CD4-positive, alpha-beta memory T cell (primary cell): ENCODE results near the gene C5. TPM values are rescaled to one million over a fixed set of nuclear protein-coding genes. Genes with fewer than 3 reads are reported as not detected.
"Not testable (repeated sequence)": the region's sequence is repeated elsewhere in the genome, so short reads cannot be mapped to it uniquely, and the experiment has no call there.

ENCODE experiments used
- CTCF ChIA-PET: fragments of 350-600 bp; sonication (Branson Sonifier 250); formaldehyde crosslinking; loops from one replicate; lab custom pipeline; 2021; ENCODE audit warnings: inconsistent platforms; ENCODE audit not compliant: partially characterized antibody; lab: Charles Lee
- POLR2A ChIA-PET: fragments of 350-600 bp; sonication (Branson Sonifier 250); formaldehyde crosslinking; loops from one replicate; lab custom pipeline; 2021; ENCODE audit not compliant: partially characterized antibody; lab: Charles Lee
- DNase-seq, 5 donors: peaks; one replicate each; pipeline versions ENCODE4 v3.0.0 to v3.0.0-alpha.2; 2020 to 2022; ENCODE audit warnings: mixed read lengths in 1 of 5
- H3K27ac ChIP-seq: one replicate; pipeline ENCODE4 v1.7.0; 2013; ENCODE audit warnings: low read depth, low read length
- H3K27me3 ChIP-seq: 2 replicates; pipeline ENCODE4 v1.7.0; 2013; ENCODE audit warnings: mild to moderate bottlenecking, low read length, moderate library complexity; ENCODE audit not compliant: insufficient read depth
- H3K36me3 ChIP-seq: 2 replicates; pipeline ENCODE4 v1.7.0; 2013; ENCODE audit warnings: mild to moderate bottlenecking, low read length, moderate library complexity; ENCODE audit not compliant: insufficient read depth
- H3K4me1 ChIP-seq: 2 replicates; pipeline ENCODE4 v1.7.0; 2013; ENCODE audit warnings: mild to moderate bottlenecking, low read length, moderate library complexity; ENCODE audit not compliant: insufficient read depth
- H3K4me3 ChIP-seq, 2 donors: one replicate each; pipeline ENCODE4 v1.7.0; 2013; ENCODE audit warnings: low read length in 2 of 2, mild to moderate bottlenecking in 1 of 2
- H3K9me3 ChIP-seq, 2 donors: one replicate each; pipeline ENCODE4 v1.7.0; 2013; ENCODE audit warnings: low read length in 2 of 2, control low read depth in 1 of 2; ENCODE audit not compliant: control insufficient read depth in 1 of 2
- H3K27ac Mint-ChIP-seq, 7 donors: one replicate each; pipeline ENCODE4 v1.8.0; 2020 to 2021; ENCODE audit warnings: mixed read lengths in 7 of 7, mild to moderate bottlenecking in 6 of 7, inconsistent platforms in 3 of 7, moderate library complexity in 3 of 7
- H3K27me3 Mint-ChIP-seq, 2 donors: one replicate each; pipeline ENCODE4 v1.8.0; 2020 to 2021; ENCODE audit warnings: mixed read lengths in 2 of 2
- H3K36me3 Mint-ChIP-seq, 2 donors: one replicate each; pipeline ENCODE4 v1.8.0; 2020 to 2021; ENCODE audit warnings: mixed read lengths in 2 of 2, inconsistent platforms in 1 of 2, mild to moderate bottlenecking in 1 of 2
- H3K4me1 Mint-ChIP-seq, 4 donors: one replicate each; pipeline ENCODE4 v1.8.0; 2020 to 2021; ENCODE audit warnings: mixed read lengths in 4 of 4, mild to moderate bottlenecking in 1 of 4
- H3K4me3 Mint-ChIP-seq, 8 donors: one replicate each; pipeline ENCODE4 v1.8.0; 2020 to 2021; ENCODE audit warnings: mixed read lengths in 8 of 8, mild to moderate bottlenecking in 7 of 8, moderate library complexity in 6 of 8, inconsistent platforms in 3 of 8
- H3K9me3 Mint-ChIP-seq, 8 donors: one replicate each; pipeline ENCODE4 v1.8.0; 2020 to 2021; ENCODE audit warnings: mixed read lengths in 8 of 8, mild to moderate bottlenecking in 5 of 8, inconsistent platforms in 3 of 8, moderate library complexity in 1 of 8
- intact Hi-C: fragments of 100-400 bp; cut with micrococcal nuclease; formaldehyde crosslinking; loops from one replicate; pipeline ENCODE4 v1.15.1; 2023
- polyA plus RNA-seq, 2 donors: library from polyadenylated mRNA; unstranded; fragments of 300-500 nt; fragmentation: Illumina TruSeq; gene quantifications; one replicate each; pipeline ENCODE4 v1.2.3, GENCODE V29; 2021
- total RNA-seq, 2 experiments: library from RNA; stranded (reverse); gene quantifications; one replicate each; pipeline ENCODE4 v1.2.3, GENCODE V29; 2021

Gene C5
- total and polyA plus RNA-seq, 4 experiments from 2014 or later, result 0.28 to 3.2 (median 1.3) TPM

DNA sequence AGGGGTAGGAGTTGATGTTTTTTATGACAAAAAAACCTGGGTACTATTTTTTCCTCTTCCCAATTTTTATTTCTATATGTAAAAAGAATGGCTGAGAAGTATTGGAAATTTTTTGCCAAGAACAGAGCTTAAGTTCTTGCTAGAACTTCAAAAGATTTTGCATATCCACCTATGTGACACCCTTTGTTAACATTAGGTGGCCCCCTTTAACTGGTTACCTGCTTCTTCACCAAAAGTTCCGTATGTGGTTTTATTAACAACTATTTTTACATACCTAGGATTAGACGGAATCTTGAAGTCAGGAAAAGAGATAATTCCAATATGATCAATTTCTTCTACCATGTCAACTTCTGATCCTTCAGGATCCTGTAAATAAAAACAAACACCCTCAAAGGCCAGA, 15.5 kb downstream of the C5 start:
- peaks cover 0 to 3% (median 0%) of the 10 kb centered on the region in 8 donors for H3K9me3 Mint-ChIP-seq
- Histone ChIP-seq H3K9me3 (no peaks in the 10 kb centered on the region), H3K27me3 (no peaks in the 10 kb centered on the region), H3K4me3 (no peak overlapping the region), H3K27ac (no peak overlapping the region), H3K4me1 (no peaks in the 10 kb centered on the region), H3K36me3 (no peaks in the 10 kb centered on the region)
- H3K4me1 Mint-ChIP-seq, result no peaks in the 10 kb centered on the region
- no peak for DNase-seq
- H3K27ac Mint-ChIP-seq, result no peak overlapping the region
- ChIA-PET POLR2A (no interaction called here), CTCF (interaction anchor here (0.6 kb wide), 1 partner anchor 290 kb away, joined by 3 read pairs; no protein-coding TSS in a partner anchor)
- intact Hi-C loops, result no loop called here
- H3K4me3 Mint-ChIP-seq, result no peak overlapping the region
- no peaks in the 10 kb centered on the region for H3K27me3 Mint-ChIP-seq
- peaks cover 4 to 6% of the 10 kb centered on the region in 2 donors for H3K36me3 Mint-ChIP-seq

DNA sequence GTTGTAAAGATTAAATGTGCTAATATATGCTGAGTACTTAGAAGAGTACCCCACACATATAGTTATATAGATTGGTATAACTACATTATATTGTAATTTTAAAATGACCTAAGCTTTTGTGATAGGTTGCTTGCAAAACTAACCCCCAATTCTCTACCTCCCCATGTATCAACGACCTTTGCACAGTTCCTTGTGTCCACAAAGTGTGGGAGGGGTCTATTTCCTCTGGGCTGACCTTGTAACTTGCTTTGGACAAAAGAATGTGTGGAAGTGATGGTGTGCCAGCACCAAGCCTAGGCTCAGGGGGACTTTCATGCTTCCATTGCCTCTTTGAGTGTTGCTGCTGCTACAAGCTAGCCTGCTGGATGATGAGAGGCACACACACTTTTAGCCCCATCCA, 20.6 kb downstream of the C5 start:
- H3K4me1 ChIP-seq, result no peaks in the 10 kb centered on the region
- no peaks in the 10 kb centered on the region for H3K36me3 ChIP-seq
- H3K4me3 ChIP-seq, result no peak overlapping the region
- CTCF ChIA-PET, result interaction anchor here (0.8 kb wide), 1 partner anchor 42 kb away, joined by 3 read pairs; no protein-coding TSS in a partner anchor
- no peak overlapping the region for H3K27ac ChIP-seq
- POLR2A ChIA-PET, result no interaction called here
- no peak for DNase-seq
- H3K36me3 Mint-ChIP-seq, result peaks cover 0 to 5% of the 10 kb centered on the region in 2 donors
- H3K4me3 Mint-ChIP-seq, result no peak overlapping the region
- intact Hi-C loops, result no loop called here
- no peaks in the 10 kb centered on the region for H3K27me3 ChIP-seq
- H3K9me3 ChIP-seq, result no peaks in the 10 kb centered on the region
- H3K4me1 Mint-ChIP-seq, result no peaks in the 10 kb centered on the region
- H3K27ac Mint-ChIP-seq, result no peak overlapping the region
- peaks cover 0 to 5% (median 0%) of the 10 kb centered on the region in 8 donors for H3K9me3 Mint-ChIP-seq
- no peaks in the 10 kb centered on the region for H3K27me3 Mint-ChIP-seq

DNA sequence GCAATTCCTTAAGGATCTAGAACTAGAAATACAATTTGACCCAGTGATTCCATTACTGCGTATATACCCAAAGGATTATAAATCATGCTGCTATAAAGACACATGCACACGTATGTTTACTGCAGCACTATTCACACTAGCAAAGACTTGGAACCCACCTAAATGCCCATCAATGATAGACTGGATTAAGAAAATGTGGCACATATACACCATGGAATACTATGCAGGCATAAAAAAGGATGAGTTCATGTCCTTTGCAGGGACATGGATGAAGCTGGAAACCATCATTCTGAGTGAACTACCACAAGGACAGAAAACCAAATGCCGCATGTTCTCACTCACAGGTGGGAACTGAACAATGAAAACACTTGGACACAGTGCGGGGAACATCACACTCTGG, 21.8 kb downstream of the C5 start:
- DNase-seq, H3K36me3 ChIP-seq: not testable (repeated sequence)

DNA sequence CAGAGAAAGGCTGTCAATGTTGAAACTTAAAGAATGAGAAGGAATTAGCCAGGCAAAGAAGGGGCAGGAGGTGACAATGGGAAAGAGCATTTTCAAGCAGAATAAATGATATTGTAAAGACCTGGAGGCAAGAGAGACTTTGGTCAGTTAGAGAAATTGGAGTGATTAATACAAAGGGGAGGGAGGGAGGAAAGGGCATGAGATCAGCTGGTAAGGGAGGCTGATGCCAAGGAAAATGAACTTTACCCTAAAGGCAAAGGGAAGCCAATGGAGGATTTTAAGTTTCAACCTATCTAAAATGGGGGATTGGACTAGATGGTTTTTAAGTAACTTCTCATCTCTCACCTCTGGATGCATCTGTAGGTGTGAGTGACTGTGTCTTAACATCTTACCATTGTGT, 23.3 kb downstream of the C5 start:
- intact Hi-C loops, result no loop called here
- no peaks in the 10 kb centered on the region for H3K4me1 Mint-ChIP-seq
- Histone ChIP-seq H3K36me3 (no peaks in the 10 kb centered on the region), H3K27ac (no peak overlapping the region), H3K27me3 (no peaks in the 10 kb centered on the region), H3K4me3 (no peak overlapping the region), H3K4me1 (no peaks in the 10 kb centered on the region), H3K9me3 (no peaks in the 10 kb centered on the region)
- H3K27ac Mint-ChIP-seq, result peak overlapping the region in 1 of 7 donors; percentile 2
- no peak for DNase-seq
- H3K4me3 Mint-ChIP-seq, result no peak overlapping the region
- POLR2A ChIA-PET, result no interaction called here
- peaks cover 0 to 5% of the 10 kb centered on the region in 2 donors for H3K36me3 Mint-ChIP-seq
- peaks cover 0 to 5% (median 0%) of the 10 kb centered on the region in 8 donors for H3K9me3 Mint-ChIP-seq
- no peaks in the 10 kb centered on the region for H3K27me3 Mint-ChIP-seq
- CTCF ChIA-PET, result no interaction called here

More for the DNA sequence above, 21.8 kb downstream of the C5 start:
- intact Hi-C loops, H3K4me3 Mint-ChIP-seq, CTCF ChIA-PET, POLR2A ChIA-PET, H3K4me1 Mint-ChIP-seq, H3K27me3 Mint-ChIP-seq, H3K36me3 Mint-ChIP-seq, H3K4me1 ChIP-seq, H3K9me3 Mint-ChIP-seq, H3K27me3 ChIP-seq, H3K27ac Mint-ChIP-seq, H3K9me3 ChIP-seq, H3K27ac ChIP-seq, H3K4me3 ChIP-seq: not testable (repeated sequence)

DNA sequence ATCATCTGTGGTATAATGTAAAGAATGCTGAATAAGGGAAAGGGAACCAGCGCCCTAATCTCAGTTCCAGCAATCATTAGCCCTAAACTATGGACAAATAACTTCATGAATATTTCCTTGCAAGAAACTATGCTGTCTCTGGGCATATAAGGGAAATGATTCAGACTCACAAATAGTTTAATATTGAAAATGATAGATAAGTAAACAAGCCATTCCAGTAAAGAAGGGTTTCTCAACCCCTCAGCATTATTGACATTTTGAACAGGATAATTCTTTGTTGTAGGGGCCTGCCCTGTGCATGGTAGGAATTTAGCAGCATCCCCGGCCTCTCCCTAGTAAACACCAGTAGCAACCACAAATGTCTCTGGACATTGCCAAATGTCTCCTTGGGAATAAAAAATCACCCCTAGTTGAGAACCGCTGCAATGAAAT, 23.8 kb downstream of the C5 start:
- no peaks in the 10 kb centered on the region for H3K27me3 Mint-ChIP-seq
- no peak overlapping the region for H3K27ac Mint-ChIP-seq
- Histone ChIP-seq H3K27ac (no peak overlapping the region), H3K4me3 (no peak overlapping the region), H3K4me1 (no peaks in the 10 kb centered on the region), H3K27me3 (no peaks in the 10 kb centered on the region), H3K36me3 (no peaks in the 10 kb centered on the region), H3K9me3 (no peaks in the 10 kb centered on the region)
- no peaks in the 10 kb centered on the region for H3K4me1 Mint-ChIP-seq
- peaks cover 0 to 5% (median 0%) of the 10 kb centered on the region in 8 donors for H3K9me3 Mint-ChIP-seq
- H3K4me3 Mint-ChIP-seq, result no peak overlapping the region
- CTCF ChIA-PET, result no interaction called here
- H3K36me3 Mint-ChIP-seq, result peaks cover 0 to 5% of the 10 kb centered on the region in 2 donors
- no peak for DNase-seq
- intact Hi-C loops, result no loop called here
- POLR2A ChIA-PET, result no interaction called here

DNA sequence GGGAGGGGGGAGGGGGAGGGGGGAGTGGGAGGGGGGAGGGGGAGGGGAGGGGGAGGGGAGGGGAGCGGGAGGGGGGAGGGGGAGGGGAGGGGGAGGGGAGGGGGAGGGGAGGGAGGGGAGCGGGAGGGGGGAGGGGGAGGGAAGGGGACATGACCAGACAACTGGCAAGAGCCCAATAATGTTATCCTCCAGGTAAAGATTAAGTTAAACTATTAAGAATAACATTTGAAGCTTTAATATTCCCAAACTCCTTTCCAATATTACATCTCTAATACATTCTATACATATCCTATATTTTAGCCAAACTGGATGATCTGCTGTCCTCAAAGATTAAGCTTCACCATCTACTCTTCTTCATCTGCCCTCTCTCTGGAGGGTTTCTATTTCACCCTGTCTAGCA, 25.8 kb downstream of the C5 start:
- no peak overlapping the region for H3K27ac Mint-ChIP-seq
- H3K27me3 ChIP-seq, result no peaks in the 10 kb centered on the region
- no peak overlapping the region for H3K4me3 ChIP-seq
- H3K36me3 ChIP-seq, result no peaks in the 10 kb centered on the region
- no peaks in the 10 kb centered on the region for H3K4me1 Mint-ChIP-seq
- no peak for DNase-seq
- no peaks in the 10 kb centered on the region for H3K9me3 ChIP-seq
- intact Hi-C loops, result no loop called here
- H3K27ac ChIP-seq, result no peak overlapping the region
- no peaks in the 10 kb centered on the region for H3K4me1 ChIP-seq
- H3K36me3 Mint-ChIP-seq, result peaks cover 0 to 5% of the 10 kb centered on the region in 2 donors
- POLR2A ChIA-PET, result no interaction called here
- no peaks in the 10 kb centered on the region for H3K27me3 Mint-ChIP-seq
- H3K4me3 Mint-ChIP-seq, result no peak overlapping the region
- peaks cover 0 to 5% (median 0%) of the 10 kb centered on the region in 8 donors for H3K9me3 Mint-ChIP-seq
- CTCF ChIA-PET, result no interaction called here

DNA sequence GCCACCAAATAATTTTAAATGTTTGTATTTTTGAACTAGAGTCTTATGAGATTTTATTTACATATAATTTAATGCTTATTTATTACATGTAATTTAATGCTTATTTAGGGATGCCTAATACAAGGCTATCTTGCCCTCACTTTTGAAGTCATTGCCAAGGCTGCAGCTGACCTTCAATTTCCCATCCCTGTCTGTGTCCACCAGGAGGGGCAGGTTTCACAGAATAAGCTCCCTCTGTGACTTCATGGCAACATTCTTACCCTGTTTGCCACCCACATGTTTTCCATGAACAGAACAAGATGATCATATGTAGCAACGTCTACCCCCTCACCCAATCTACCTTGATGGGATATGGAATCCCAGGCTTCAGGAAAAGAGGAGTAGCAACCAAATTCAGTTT, 27.0 kb downstream of the C5 start:
- no peaks in the 10 kb centered on the region for H3K27me3 ChIP-seq
- H3K4me3 Mint-ChIP-seq, result no peak overlapping the region
- H3K27ac ChIP-seq, result no peak overlapping the region
- DNase-seq, result no peak
- no peaks in the 10 kb centered on the region for H3K9me3 ChIP-seq
- H3K27me3 Mint-ChIP-seq, result no peaks in the 10 kb centered on the region
- no peaks in the 10 kb centered on the region for H3K4me1 ChIP-seq
- H3K36me3 Mint-ChIP-seq, result peaks cover 0 to 5% of the 10 kb centered on the region in 2 donors
- intact Hi-C loops, result no loop called here
- H3K4me3 ChIP-seq, result no peak overlapping the region
- peaks cover 0 to 5% (median 0%) of the 10 kb centered on the region in 8 donors for H3K9me3 Mint-ChIP-seq
- H3K27ac Mint-ChIP-seq, result no peak overlapping the region
- H3K4me1 Mint-ChIP-seq, result no peaks in the 10 kb centered on the region
- H3K36me3 ChIP-seq, result no peaks in the 10 kb centered on the region
- ChIA-PET CTCF (no interaction called here), POLR2A (no interaction called here)

DNA sequence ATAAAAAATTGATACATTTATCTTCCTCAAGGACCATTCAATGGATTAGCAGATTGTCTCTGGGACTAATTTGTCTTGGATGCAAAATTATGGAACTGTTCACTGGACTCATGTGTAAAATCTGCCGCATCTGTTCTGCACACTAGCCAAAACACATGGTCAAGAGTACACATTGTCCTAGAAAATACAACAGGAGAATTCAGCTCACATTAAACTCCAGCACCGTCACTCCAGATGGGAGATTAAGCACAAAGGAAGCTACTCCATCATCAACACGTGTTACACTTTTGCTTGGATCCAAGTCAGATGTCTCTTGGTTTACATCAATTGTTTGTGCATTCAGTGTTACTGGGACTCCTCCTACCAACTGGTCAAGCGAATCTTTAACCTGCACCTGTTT, 28.8 kb downstream of the C5 start:
- CTCF ChIA-PET, result no interaction called here
- Histone ChIP-seq H3K4me3 (no peak overlapping the region), H3K27ac (no peak overlapping the region), H3K9me3 (no peaks in the 10 kb centered on the region), H3K4me1 (no peaks in the 10 kb centered on the region), H3K27me3 (no peaks in the 10 kb centered on the region), H3K36me3 (no peaks in the 10 kb centered on the region)
- no peak overlapping the region for H3K27ac Mint-ChIP-seq
- no peaks in the 10 kb centered on the region for H3K27me3 Mint-ChIP-seq
- H3K9me3 Mint-ChIP-seq, result no peaks in the 10 kb centered on the region
- POLR2A ChIA-PET, result interaction anchor here (0.6 kb wide), 1 partner anchor 94 kb away, joined by 4 read pairs; no protein-coding TSS in a partner anchor
- no peak overlapping the region for H3K4me3 Mint-ChIP-seq
- intact Hi-C loops, result no loop called here
- no peak for DNase-seq
- no peaks in the 10 kb centered on the region for H3K4me1 Mint-ChIP-seq
- H3K36me3 Mint-ChIP-seq, result no peaks in the 10 kb centered on the region
